Stomach (tissue), 9 donors: ENCODE measurements around the gene RNASEH2A. TPM values are rescaled to one million over a fixed set of nuclear protein-coding genes. Genes with fewer than 3 reads are reported as not detected.
"Not testable (repeated sequence)": the region's sequence is repeated elsewhere in the genome, so short reads cannot be mapped to it uniquely, and the experiment has no call there.

Experiments
- DNase-seq, 2 donors: peaks; one replicate each; pipeline versions ENCODE4 v3.0.0 to v3.0.0-alpha.2; 2013 to 2019
- H3K27ac ChIP-seq, 5 donors: fragments of 200-600 bp in 4 of 5; sonication (generic) in 4 of 5; one replicate each; pipeline ENCODE4 v1.5.1; 2013 to 2019; ENCODE audit warnings: mild to moderate bottlenecking in 1 of 5, moderate library complexity in 1 of 5
- H3K27me3 ChIP-seq, 3 donors: fragments of 200-600 bp; sonication (generic); one replicate each; pipeline ENCODE4 v1.5.1; 2017 to 2019; ENCODE audit warnings: mixed run types in 1 of 3
- H3K36me3 ChIP-seq, 4 donors: fragments of 200-600 bp; sonication (generic); 1 replicate in 3 of 4; 2 replicates in 1 of 4; pipeline ENCODE4 v1.5.1; 2016 to 2019
- H3K4me1 ChIP-seq, 4 donors: fragments of 200-600 bp; sonication (generic); one replicate each; pipeline ENCODE4 v1.5.1; 2016 to 2019
- H3K4me3 ChIP-seq, 4 donors: fragments of 200-600 bp; sonication (generic) in 3 of 4; one replicate each; pipeline ENCODE4 v1.5.1; 2016 to 2019; ENCODE audit warnings: mild to moderate bottlenecking in 1 of 4
- H3K9me3 ChIP-seq, 4 donors: fragments of 200-600 bp; sonication (generic); one replicate each; pipeline ENCODE4 v1.5.1; 2016 to 2019
- EP300 ChIP-seq: sonication (generic); formaldehyde crosslinking; IDR thresholded peaks from one replicate; pipeline ENCODE4 v1.6.1; 2017; ENCODE audit warnings: antibody characterized with exemption
- POLR2A ChIP-seq, 4 donors: fragments of 450-650 bp; IDR thresholded peaks; one replicate each; pipeline ENCODE4 v1.6.1; 2016; ENCODE audit warnings: antibody characterized with exemption in 4 of 4, control low read depth in 2 of 4, mild to moderate bottlenecking in 1 of 4, moderate library complexity in 1 of 4
- POLR2AphosphoS5 ChIP-seq, 3 donors: sonication (generic); formaldehyde crosslinking; IDR thresholded peaks; one replicate each; pipeline ENCODE4 v1.6.1; 2016; ENCODE audit warnings: antibody characterized with exemption in 3 of 3
- WGBS, 5 donors: extraction: QIAGEN DNeasy Blood & Tissue Kit in 3 of 5; methylation state at CpG; one replicate each; pipeline versions ENCODE4 v1.1.5 to v1.1.7; 2013 to 2018; 5-methylcytosine and 5-hydroxymethylcytosine counted together
- intact Hi-C: fragments of 100-400 bp; cut with DNase I; formaldehyde crosslinking; loops from one replicate; pipeline ENCODE4 v1.15.1; 2023; ENCODE audit warnings: low total_unique reads
- polyA plus RNA-seq, 3 donors: library from polyadenylated mRNA; stranded (reverse); fragments of 200-250 nt; gene quantifications; one replicate each; pipeline ENCODE4 v1.2.3, GENCODE V29; 2013
- total RNA-seq, 5 donors: library from RNA; depleted of rRNA; stranded (reverse); fragments of >200 nt; gene quantifications; one replicate each; pipeline versions ENCODE4 v1.1.0 to v1.2.3, GENCODE V29; 2014 to 2016
- TF ChIP-seq, protein P1 (sequence below), 7 experiments: fragments of 450-650 bp in 4 of 7; fragments of 200-600 bp in 3 of 7; sonication (generic) in 3 of 7; IDR thresholded peaks; one replicate each; pipeline ENCODE4 v1.5.1; 2016 to 2019; ENCODE audit warnings: antibody characterized with exemption in 7 of 7, control low read depth in 2 of 7, mild to moderate bottlenecking in 1 of 7
- donor health status: healthy with polysubstance abuse.
- donor health status: Bipolar disorder and iron deficiency.
- donor health status: healthy.

RNASEH2A gene
- total and polyA plus RNA-seq, 8 donors = 0.45 to 36.2 (median 6.3) TPM

DNA sequence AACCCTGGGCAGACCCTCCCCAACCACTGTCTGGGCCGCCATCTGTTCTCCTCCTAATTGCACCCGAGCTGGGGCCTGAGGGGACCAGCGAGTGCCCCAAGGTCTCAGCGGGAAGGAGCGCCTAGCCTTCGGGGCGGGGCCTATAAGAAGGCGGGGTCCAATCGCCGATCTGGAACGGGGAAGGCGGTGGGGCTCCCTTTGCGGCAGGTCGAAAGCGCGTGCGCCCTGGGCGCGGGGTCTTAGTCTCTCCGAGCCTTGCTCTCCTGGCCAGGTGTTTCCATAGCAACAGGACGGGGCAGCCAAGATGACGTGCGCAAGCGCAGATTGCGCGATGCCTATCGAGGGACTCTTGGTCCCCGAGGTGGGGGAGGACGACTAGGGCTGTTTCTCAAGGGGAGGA lies 34.7 kb downstream of the RNASEH2A start:
- Histone ChIP-seq H3K36me3 (no peaks in the 10 kb centered on the region), H3K9me3 (no peaks in the 10 kb centered on the region), H3K4me3 (peak overlapping the region; percentile 4 to 31 (median 26)), H3K4me1 (peaks cover 20 to 34% (median 27%) of the 10 kb centered on the region in 4 donors), H3K27ac (no peak overlapping the region), H3K27me3 (peaks cover 24 to 100% (median 72%) of the 10 kb centered on the region in 3 donors)
- DNase-seq = peak in 1 of 2 donors; percentile 78
- intact Hi-C loops = no loop called here
- TF ChIP-seq, protein P1, sequence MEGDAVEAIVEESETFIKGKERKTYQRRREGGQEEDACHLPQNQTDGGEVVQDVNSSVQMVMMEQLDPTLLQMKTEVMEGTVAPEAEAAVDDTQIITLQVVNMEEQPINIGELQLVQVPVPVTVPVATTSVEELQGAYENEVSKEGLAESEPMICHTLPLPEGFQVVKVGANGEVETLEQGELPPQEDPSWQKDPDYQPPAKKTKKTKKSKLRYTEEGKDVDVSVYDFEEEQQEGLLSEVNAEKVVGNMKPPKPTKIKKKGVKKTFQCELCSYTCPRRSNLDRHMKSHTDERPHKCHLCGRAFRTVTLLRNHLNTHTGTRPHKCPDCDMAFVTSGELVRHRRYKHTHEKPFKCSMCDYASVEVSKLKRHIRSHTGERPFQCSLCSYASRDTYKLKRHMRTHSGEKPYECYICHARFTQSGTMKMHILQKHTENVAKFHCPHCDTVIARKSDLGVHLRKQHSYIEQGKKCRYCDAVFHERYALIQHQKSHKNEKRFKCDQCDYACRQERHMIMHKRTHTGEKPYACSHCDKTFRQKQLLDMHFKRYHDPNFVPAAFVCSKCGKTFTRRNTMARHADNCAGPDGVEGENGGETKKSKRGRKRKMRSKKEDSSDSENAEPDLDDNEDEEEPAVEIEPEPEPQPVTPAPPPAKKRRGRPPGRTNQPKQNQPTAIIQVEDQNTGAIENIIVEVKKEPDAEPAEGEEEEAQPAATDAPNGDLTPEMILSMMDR (IDR thresholded peaks at IDR 0.05) = no peak
- TF ChIP-seq POLR2A (IDR thresholded peaks at IDR 0.05) = no peak
- TF ChIP-seq POLR2AphosphoS5 (IDR thresholded peaks at IDR 0.05) = no peak
- TF ChIP-seq EP300 = no peak
- WGBS, 5 donors = 3 to 5% (median 4%) methylated on average over 8 to 29 of the region's 29 CpGs

DNA sequence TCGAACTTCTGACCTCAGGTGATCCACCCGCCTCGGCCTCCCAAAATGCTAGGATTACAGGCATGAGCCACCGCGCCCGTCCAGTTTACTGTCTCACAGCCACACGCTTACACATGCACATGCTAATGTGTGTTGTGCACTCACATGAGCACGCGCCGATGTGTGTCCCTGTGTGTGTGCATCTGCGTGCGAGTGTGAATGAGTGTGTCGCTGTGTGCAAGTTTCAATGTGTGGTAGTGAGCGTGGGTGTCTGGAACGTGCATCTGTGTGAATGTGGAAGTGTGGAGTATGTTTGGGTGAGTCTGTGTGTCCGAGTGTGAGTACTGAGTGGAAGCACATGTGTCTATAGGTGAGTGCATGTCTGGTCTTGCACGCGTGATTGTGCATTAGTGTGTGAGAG lies 36.1 kb downstream of the RNASEH2A start:
- TF ChIP-seq POLR2A (IDR thresholded peaks at IDR 0.05) = no peak
- no peak for TF ChIP-seq EP300
- TF ChIP-seq, protein P1 (IDR thresholded peaks at IDR 0.05) = no peak
- H3K27me3 ChIP-seq = peaks cover 24 to 100% (median 62%) of the 10 kb centered on the region in 3 donors
- intact Hi-C loops = no loop called here
- no peak overlapping the region for H3K27ac ChIP-seq
- DNase-seq = no peak
- no peaks in the 10 kb centered on the region for H3K9me3 ChIP-seq
- H3K4me1 ChIP-seq = peaks cover 24 to 36% (median 28%) of the 10 kb centered on the region in 4 donors
- H3K4me3 ChIP-seq = no peak overlapping the region
- 90 to 94% (median 93%) methylated on average over 18 of the region's 18 CpGs for WGBS, 5 donors
- no peaks in the 10 kb centered on the region for H3K36me3 ChIP-seq

DNA sequence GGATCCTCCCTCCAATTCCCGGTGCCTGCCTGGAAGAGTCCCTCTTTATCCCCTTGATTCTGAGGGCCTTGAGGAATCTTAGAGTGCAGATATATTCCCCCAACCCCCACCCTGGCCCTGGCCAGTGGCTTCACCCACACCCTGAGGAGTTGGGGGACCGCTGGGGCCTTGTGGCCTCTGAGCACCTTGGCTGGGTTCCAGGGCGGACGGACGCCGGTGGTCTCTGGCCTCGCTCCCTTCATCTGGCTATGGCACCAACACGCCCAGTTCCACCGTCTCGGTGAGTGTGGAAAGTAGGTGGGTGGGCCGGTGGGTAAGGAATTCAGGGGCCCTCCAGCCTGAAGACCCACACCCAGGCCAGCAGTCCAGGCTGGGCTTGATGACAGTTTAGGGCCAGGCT lies 36.9 kb downstream of the RNASEH2A start:
- WGBS, 5 donors = 83 to 92% (median 85%) methylated on average over 11 of the region's 11 CpGs
- Histone ChIP-seq H3K27ac (no peak overlapping the region), H3K36me3 (no peaks in the 10 kb centered on the region), H3K4me1 (peaks cover 24 to 35% (median 29%) of the 10 kb centered on the region in 4 donors), H3K9me3 (no peaks in the 10 kb centered on the region), H3K4me3 (no peak overlapping the region), H3K27me3 (peaks cover 24 to 100% (median 54%) of the 10 kb centered on the region in 3 donors)
- TF ChIP-seq, protein P1 (IDR thresholded peaks at IDR 0.05) = no peak
- no peak for TF ChIP-seq POLR2A (IDR thresholded peaks at IDR 0.05)
- no peak for TF ChIP-seq EP300
- no peak for TF ChIP-seq POLR2AphosphoS5 (IDR thresholded peaks at IDR 0.05)
- DNase-seq = no peak
- intact Hi-C loops = no loop called here

DNA sequence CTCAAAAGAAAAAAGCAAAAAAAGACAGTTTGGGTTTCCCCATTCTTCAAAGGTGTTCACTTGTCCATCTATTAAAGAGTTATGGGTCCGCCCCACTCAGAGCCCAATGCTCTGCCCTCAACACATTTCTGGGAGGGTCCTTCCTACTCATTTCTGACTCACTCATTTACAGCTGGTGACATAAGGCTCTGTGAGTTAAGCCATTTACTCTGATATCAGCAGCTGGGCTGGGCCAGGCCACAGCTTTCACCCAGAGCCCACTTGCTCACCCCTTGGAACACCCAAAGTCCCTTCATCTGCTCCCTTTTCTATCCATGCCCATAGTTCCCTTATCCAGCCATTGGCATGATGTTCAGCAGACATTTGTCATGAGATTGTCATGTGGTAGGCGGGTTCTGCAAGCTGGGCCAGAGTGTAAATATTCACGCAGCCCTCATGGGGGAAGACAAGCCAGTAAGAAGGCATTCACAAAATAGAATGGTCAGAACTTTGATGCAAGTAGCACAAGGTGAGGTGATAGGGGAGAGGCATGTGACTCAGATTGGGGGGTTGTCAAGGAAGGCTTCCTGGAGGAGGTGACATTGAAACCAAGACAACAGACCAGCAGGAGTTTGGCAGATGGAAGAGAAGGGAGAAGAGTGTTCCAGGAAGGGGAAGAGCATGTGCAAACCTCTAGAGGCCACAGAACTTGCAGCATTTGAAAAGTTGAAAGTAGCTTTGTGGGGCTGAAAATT lies 37.8 kb downstream of the RNASEH2A start:
- Histone ChIP-seq H3K36me3 (no peaks in the 10 kb centered on the region), H3K4me1 (peaks cover 16 to 28% (median 22%) of the 10 kb centered on the region in 4 donors), H3K9me3 (no peaks in the 10 kb centered on the region), H3K27ac (no peak overlapping the region), H3K27me3 (peaks cover 16 to 93% (median 46%) of the 10 kb centered on the region in 3 donors), H3K4me3 (no peak overlapping the region)
- intact Hi-C loops = no loop called here
- TF ChIP-seq POLR2A (IDR thresholded peaks at IDR 0.05) (no peak), EP300 (no peak)
- TF ChIP-seq, protein P1 (IDR thresholded peaks at IDR 0.05) = no peak
- DNase-seq = no peak
- WGBS, 5 donors = 67 to 78% (median 73%) methylated on average over 3 of the region's 3 CpGs

DNA sequence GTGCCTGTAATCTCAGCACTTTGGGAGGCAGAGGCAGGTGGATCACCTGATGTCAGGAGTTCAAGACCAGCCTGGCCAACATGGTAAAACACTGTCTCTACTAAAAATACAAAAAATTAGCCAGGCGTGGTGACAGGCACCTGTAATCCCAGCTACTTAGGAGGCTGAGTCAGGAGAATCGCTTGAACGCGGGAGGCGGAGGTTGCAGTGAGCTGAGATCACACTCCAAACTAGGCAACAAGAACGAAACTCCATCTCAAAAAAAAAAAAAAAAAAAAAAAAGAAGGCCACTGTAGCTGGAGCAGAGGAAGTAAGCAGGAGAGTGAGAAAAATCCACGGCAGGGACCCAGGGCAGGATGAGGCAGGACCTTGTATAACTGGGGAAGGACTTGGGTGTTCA lies 40.2 kb downstream of the RNASEH2A start:
- H3K36me3 ChIP-seq, DNase-seq, H3K27ac ChIP-seq, H3K9me3 ChIP-seq, H3K4me3 ChIP-seq: not testable (repeated sequence)
- WGBS, 5 donors = 79 to 89% (median 84%) methylated on average over 7 of the region's 7 CpGs
- Histone ChIP-seq H3K4me1 (peaks cover 9 to 13% (median 11%) of the 10 kb centered on the region in 4 donors), H3K27me3 (peaks cover 7 to 69% (median 23%) of the 10 kb centered on the region in 3 donors)
- intact Hi-C loops = loop anchor here (5.0 kb wide), 1 partner anchor 84 kb away; no protein-coding TSS in a partner anchor
